SU-DHL-6 (cell line): ENCODE data around the gene HOOK2.

Experiments used
- H2AFZ ChIP-seq: fragments of 200-600 bp; sonication (generic); 2 replicates; pipeline ENCODE4 v1.6.1; 2014; ENCODE audit warnings: low read depth, mild to moderate bottlenecking, moderate library complexity, mixed read lengths, antibody characterized with exemption, low read length; ENCODE audit not compliant: severe bottlenecking
- H3F3A ChIP-seq: fragments of 200-600 bp; shearing (Covaris generic); 2 replicates; pipeline ENCODE4 v1.6.0; 2016; ENCODE audit warnings: antibody characterized with exemption, mild to moderate bottlenecking; ENCODE audit not compliant: insufficient read depth
- H3K27ac ChIP-seq: fragments of 200-600 bp; sonication (generic); 2 replicates; pipeline ENCODE4 v1.5.1; 2016; ENCODE audit warnings: low read depth, mild to moderate bottlenecking, low read length, moderate library complexity, mixed read lengths
- H3K27me3 ChIP-seq: fragments of 200-600 bp; sonication (generic), shearing (Covaris generic); 2 replicates; pipeline ENCODE4 v1.6.0; 2014; ENCODE audit warnings: mild to moderate bottlenecking, low read length
- H3K36me3 ChIP-seq: fragments of 200-600 bp; sonication (generic); 2 replicates; pipeline ENCODE4 v1.6.1; 2014; ENCODE audit warnings: mild to moderate bottlenecking, low read length, mixed read lengths
- H3K4me2 ChIP-seq: fragments of 300-600, 200-600 bp; shearing (Covaris generic), sonication (generic); 2 replicates; pipeline ENCODE4 v1.6.0; 2014; ENCODE audit warnings: low read length, low read depth, mild to moderate bottlenecking; ENCODE audit not compliant: poor library complexity, severe bottlenecking
- H3K4me3 ChIP-seq: fragments of 200-600 bp; sonication (generic); 2 replicates; pipeline ENCODE4 v1.5.1; 2014; ENCODE audit warnings: antibody characterized with exemption, low read length, mild to moderate bottlenecking, mixed read lengths; ENCODE audit not compliant: insufficient read depth, poor library complexity, severe bottlenecking
- H3K79me2 ChIP-seq: fragments of 200-600 bp; sonication (generic); 2 replicates; pipeline ENCODE4 v1.6.1; 2014; ENCODE audit warnings: mild to moderate bottlenecking, low read length, moderate library complexity; ENCODE audit not compliant: insufficient read depth
- H3K9ac ChIP-seq: fragments of 200-600 bp; sonication (generic); 2 replicates; pipeline ENCODE4 v1.7.0; 2014; ENCODE audit warnings: mild to moderate bottlenecking, low read length
- H3K9me2 ChIP-seq: fragments of 200-600 bp; sonication (generic); replicated peaks from 2 replicates; pipeline ENCODE4 v1.6.1; 2014; ENCODE audit warnings: low read length; ENCODE audit not compliant: insufficient read depth
- H3K9me3 ChIP-seq: fragments of 200-600 bp; sonication (generic); 2 replicates; pipeline ENCODE4 v1.6.1; 2014; ENCODE audit warnings: low read length, mixed read lengths; ENCODE audit not compliant: insufficient read depth
- H4K20me1 ChIP-seq: fragments of 200-600 bp; sonication (generic); 2 replicates; pipeline ENCODE4 v1.6.1; 2014; ENCODE audit warnings: low read depth, mild to moderate bottlenecking, antibody characterized with exemption, low read length, moderate library complexity, mixed read lengths
- CTCF ChIP-seq: fragments of 200-600 bp; sonication (generic); IDR thresholded peaks from one replicate; pipeline ENCODE4 v1.5.1; 2017; ENCODE audit warnings: antibody characterized with exemption, mild to moderate bottlenecking, low read length, moderate library complexity; ENCODE audit not compliant: insufficient read depth, poor library complexity, severe bottlenecking
- EZH2phosphoT487 ChIP-seq: fragments of 200-600 bp; sonication (generic), shearing (Covaris generic); conservative IDR thresholded peaks from 2 replicates; pipeline ENCODE4 v1.6.1; 2018; ENCODE audit warnings: mild to moderate bottlenecking, antibody characterized with exemption, low read length, moderate library complexity, mixed read lengths

HOOK2 gene

GRCh38 chr19:12787458-12787857 lies 12.1 kb upstream of the HOOK2 start:
- no peaks in the 10 kb centered on the region for H3K9me3 ChIP-seq
- H3K4me3 ChIP-seq, result no peak overlapping the region
- no peaks in the 10 kb centered on the region for H3K79me2 ChIP-seq
- no peaks in the 10 kb centered on the region for H3K36me3 ChIP-seq
- no peaks in the 10 kb centered on the region for H3K27me3 ChIP-seq
- H3K9me2 ChIP-seq, result no peaks in the 10 kb centered on the region
- no peak overlapping the region for H3K27ac ChIP-seq
- H4K20me1 ChIP-seq, result no peaks in the 10 kb centered on the region
- peaks cover 19% of the 10 kb centered on the region for H3F3A ChIP-seq
- no peak overlapping the region for H2AFZ ChIP-seq
- H3K9ac ChIP-seq, result no peak overlapping the region
- TF ChIP-seq CTCF, result no peak
- TF ChIP-seq EZH2phosphoT487, result no peak
- no peak overlapping the region for H3K4me2 ChIP-seq

GRCh38 chr19:12786952-12787351 lies 11.6 kb upstream of the HOOK2 start:
- TF ChIP-seq CTCF (no peak), EZH2phosphoT487 (no peak)
- no peak overlapping the region for H3K4me2 ChIP-seq
- H4K20me1 ChIP-seq, result no peaks in the 10 kb centered on the region
- no peak overlapping the region for H3K27ac ChIP-seq
- no peaks in the 10 kb centered on the region for H3K9me2 ChIP-seq
- H3K9me3 ChIP-seq, result no peaks in the 10 kb centered on the region
- no peaks in the 10 kb centered on the region for H3K79me2 ChIP-seq
- no peaks in the 10 kb centered on the region for H3K36me3 ChIP-seq
- H3K4me3 ChIP-seq, result no peak overlapping the region
- no peak overlapping the region for H2AFZ ChIP-seq
- no peaks in the 10 kb centered on the region for H3K27me3 ChIP-seq
- H3K9ac ChIP-seq, result no peak overlapping the region
- peaks cover 19% of the 10 kb centered on the region for H3F3A ChIP-seq

DNA sequence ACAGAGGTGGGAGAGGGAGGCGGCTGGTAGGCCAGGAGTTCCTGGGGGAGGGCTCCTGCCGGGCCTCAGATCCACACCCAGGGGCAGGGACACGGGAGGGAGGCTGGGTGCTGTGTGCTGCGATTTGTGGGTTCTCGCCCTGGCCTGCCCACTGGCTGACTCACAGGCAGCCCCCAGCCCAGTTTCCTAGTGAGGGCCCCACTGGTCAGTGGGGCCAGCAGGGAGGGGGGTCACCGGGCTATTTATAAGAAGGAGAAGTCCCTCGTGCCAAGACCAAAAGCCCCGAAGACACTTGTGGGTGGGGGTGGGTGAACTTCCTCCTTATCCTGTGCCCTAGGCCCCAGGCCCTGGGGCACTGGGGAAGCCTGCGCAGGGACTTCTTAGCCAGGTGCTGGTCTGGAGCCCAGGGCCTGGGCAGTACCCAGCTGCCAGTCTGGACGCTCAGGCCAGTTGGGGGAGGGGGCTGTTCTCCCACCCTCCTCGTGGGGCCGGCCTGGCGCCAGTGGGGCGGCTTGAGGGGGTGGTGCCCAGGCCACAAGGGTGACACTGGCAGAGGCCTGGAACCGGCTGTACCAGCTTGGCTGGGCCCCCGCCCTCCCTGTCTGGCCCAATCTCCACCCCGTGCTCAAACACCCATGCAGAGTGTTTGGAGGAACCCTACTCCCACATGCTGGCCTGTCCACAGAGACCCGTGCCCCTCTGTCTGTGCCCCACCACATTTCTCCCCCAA lies 11.0 kb upstream of the HOOK2 start:
- no peaks in the 10 kb centered on the region for H3K27me3 ChIP-seq
- no peaks in the 10 kb centered on the region for H3K36me3 ChIP-seq
- no peaks in the 10 kb centered on the region for H3K79me2 ChIP-seq
- H3K27ac ChIP-seq, result no peak overlapping the region
- no peak overlapping the region for H3K9ac ChIP-seq
- H2AFZ ChIP-seq, result no peak overlapping the region
- H3K4me3 ChIP-seq, result no peak overlapping the region
- H4K20me1 ChIP-seq, result no peaks in the 10 kb centered on the region
- no peak overlapping the region for H3K4me2 ChIP-seq
- H3F3A ChIP-seq, result peaks cover 19% of the 10 kb centered on the region
- H3K9me2 ChIP-seq, result no peaks in the 10 kb centered on the region
- no peaks in the 10 kb centered on the region for H3K9me3 ChIP-seq
- TF ChIP-seq CTCF (no peak), EZH2phosphoT487 (no peak)
